MM.1S (cell line): Measurements from ENCODE around the gene BCOR.

Experiments used
- DNase-seq: peaks from one replicate; pipeline ENCODE4 v3.0.0-alpha.2; 2015
- H2AFZ ChIP-seq: fragments of 300-600 bp; sonication (generic); 2 replicates; pipeline ENCODE4 v1.6.0; 2016; ENCODE audit warnings: antibody characterized with exemption, low read length
- H3F3A ChIP-seq: fragments of 300-600 bp; sonication (generic); 2 replicates; pipeline ENCODE4 v1.6.1; 2016; ENCODE audit warnings: mild to moderate bottlenecking, antibody characterized with exemption, low read length, moderate library complexity, mixed read lengths; ENCODE audit not compliant: insufficient read depth
- H3K27ac ChIP-seq: fragments of 300-600 bp; sonication (generic); 2 replicates; pipeline ENCODE4 v1.5.1; 2016; ENCODE audit warnings: mild to moderate bottlenecking, low read length
- H3K27me3 ChIP-seq: fragments of 300-600 bp; sonication (generic); replicated peaks from 2 replicates; pipeline ENCODE4 v1.6.0; 2016; ENCODE audit warnings: low read length; ENCODE audit not compliant: insufficient read depth
- H3K36me3 ChIP-seq: fragments of 300-600 bp; sonication (generic); replicated peaks from 2 replicates; pipeline ENCODE4 v1.6.1; 2016; ENCODE audit warnings: mild to moderate bottlenecking, low read length, mixed read lengths; ENCODE audit not compliant: insufficient read depth
- H3K4me1 ChIP-seq: fragments of 300-600 bp; sonication (generic); 2 replicates; pipeline ENCODE4 v1.6.1; 2016; ENCODE audit warnings: low read length, mixed read lengths
- H3K4me2 ChIP-seq: fragments of 300-600 bp; sonication (generic); 2 replicates; pipeline ENCODE4 v1.6.0; 2016; ENCODE audit warnings: low read depth, low read length
- H3K4me3 ChIP-seq: fragments of 300-600 bp; sonication (generic); 2 replicates; pipeline ENCODE4 v1.5.1; 2016; ENCODE audit warnings: low read length, mixed read lengths
- H3K79me2 ChIP-seq: fragments of 300-600 bp; sonication (generic); 2 replicates; pipeline ENCODE4 v1.6.1; 2016; ENCODE audit warnings: mixed run types, low read length, mixed read lengths
- H3K9ac ChIP-seq: fragments of 300-600 bp; sonication (generic); 2 replicates; pipeline ENCODE4 v1.6.1; 2016; ENCODE audit warnings: low read length, mixed read lengths
- H3K9me2 ChIP-seq: fragments of 300-600 bp; sonication (generic); replicated peaks from 2 replicates; pipeline ENCODE4 v1.6.1; 2016; ENCODE audit warnings: mild to moderate bottlenecking, low read length, mixed read lengths; ENCODE audit not compliant: insufficient read depth
- H3K9me3 ChIP-seq: fragments of 300-600 bp; sonication (generic); replicated peaks from 2 replicates; pipeline ENCODE4 v1.6.1; 2016; ENCODE audit warnings: mild to moderate bottlenecking, low read length, mixed read lengths; ENCODE audit not compliant: insufficient read depth
- H4K20me1 ChIP-seq: fragments of 300-600 bp; sonication (generic); 2 replicates; pipeline ENCODE4 v1.6.1; 2016; ENCODE audit warnings: mild to moderate bottlenecking, low read length, moderate library complexity, mixed read lengths; ENCODE audit not compliant: insufficient read depth
- CTCF ChIP-seq: fragments of 300-600 bp; sonication (generic); IDR thresholded peaks from 2 replicates; pipeline ENCODE4 v1.5.1; 2016; ENCODE audit warnings: antibody characterized with exemption, low read length, mixed read lengths
- EZH2 ChIP-seq: fragments of 300-600 bp; sonication (generic); optimal IDR thresholded peaks from 2 replicates; pipeline ENCODE3; 2017; ENCODE audit warnings: low read depth, mild to moderate bottlenecking, antibody characterized with exemption, low read length, mixed read lengths
- EZH2phosphoT487 ChIP-seq: fragments of 300-600 bp; sonication (generic); IDR thresholded peaks from 2 replicates; pipeline ENCODE4 v1.6.1; 2018; ENCODE audit warnings: antibody characterized with exemption, low read length

The BCOR gene

DNA sequence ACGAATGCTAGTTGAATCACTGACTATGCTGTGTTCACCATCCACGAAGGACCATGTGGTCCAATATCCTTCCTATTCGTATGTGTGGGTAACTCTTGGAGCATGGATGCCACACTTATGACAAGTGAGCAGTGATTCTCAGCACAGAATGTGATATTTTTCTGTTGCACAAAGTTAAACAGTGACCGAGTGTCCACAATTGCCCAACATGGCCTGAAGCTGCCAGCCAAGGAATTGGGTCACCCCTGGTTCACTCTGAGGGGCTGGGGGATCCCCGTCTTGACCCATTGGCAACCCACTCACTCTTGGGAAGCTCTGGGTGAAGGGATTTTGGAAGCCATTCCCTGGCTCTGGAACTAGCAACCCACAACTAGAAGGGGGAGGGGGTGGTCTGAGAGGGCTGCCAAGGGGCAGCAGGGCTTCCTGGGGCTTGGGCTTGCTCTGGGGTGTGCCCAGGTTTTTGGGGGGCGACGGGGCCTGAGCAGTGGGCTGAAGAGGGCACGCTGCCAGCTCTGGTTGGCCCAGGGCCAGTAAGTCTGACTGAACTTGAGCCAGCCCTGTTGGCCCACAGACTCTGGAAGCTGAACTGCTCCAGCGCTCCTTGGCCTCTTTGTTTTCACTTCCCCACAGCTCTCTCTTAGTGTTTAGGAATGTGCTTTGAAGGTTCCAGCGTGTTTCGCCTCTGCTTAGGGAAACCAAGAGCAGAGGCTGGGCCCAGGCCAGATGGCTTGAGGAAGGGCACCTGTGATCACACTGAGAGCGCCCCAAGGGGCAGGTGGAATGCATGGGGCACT, 43.1 kb upstream of the BCOR start:
- TF ChIP-seq EZH2 (no peak), EZH2phosphoT487 (no peak), CTCF (no peak)
- Histone ChIP-seq H3K27ac (no peak overlapping the region), H3K27me3 (no peaks in the 10 kb centered on the region), H3K9me3 (no peaks in the 10 kb centered on the region), H3K9me2 (no peaks in the 10 kb centered on the region), H3K4me3 (no peak overlapping the region), H3K4me1 (no peaks in the 10 kb centered on the region), H3F3A (no peaks in the 10 kb centered on the region), H2AFZ (no peak overlapping the region), H3K79me2 (no peaks in the 10 kb centered on the region), H3K4me2 (no peak overlapping the region), H4K20me1 (no peaks in the 10 kb centered on the region), H3K36me3 (no peaks in the 10 kb centered on the region), H3K9ac (no peak overlapping the region)
- DNase-seq: no peak

DNA sequence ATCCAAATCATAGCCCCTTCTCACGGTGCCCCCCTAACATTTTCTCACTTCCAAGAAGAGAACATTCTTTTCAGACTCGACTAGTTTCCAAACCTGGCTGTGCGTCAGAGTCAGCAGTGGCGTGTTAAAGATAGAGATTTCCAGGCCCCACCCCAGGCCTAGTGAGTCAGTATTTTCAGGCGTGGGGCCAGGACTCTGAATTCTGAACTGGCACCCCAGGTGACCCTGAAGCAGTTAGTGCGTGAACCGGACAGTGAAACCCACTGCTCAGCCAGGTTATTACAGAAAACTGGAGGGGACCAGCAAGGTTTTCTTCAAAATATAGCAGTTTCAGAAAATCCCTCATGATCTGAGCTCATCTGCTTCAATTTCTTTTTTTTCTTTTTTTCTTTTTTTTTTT, 35.0 kb upstream of the BCOR start:
- no peaks in the 10 kb centered on the region for H3K9me2 ChIP-seq
- no peaks in the 10 kb centered on the region for H3K79me2 ChIP-seq
- TF ChIP-seq EZH2 (no peak), EZH2phosphoT487 (no peak), CTCF (no peak)
- H3K27me3 ChIP-seq: no peaks in the 10 kb centered on the region
- H3K4me2 ChIP-seq: no peak overlapping the region
- H3F3A ChIP-seq: no peaks in the 10 kb centered on the region
- H3K4me3 ChIP-seq: no peak overlapping the region
- no peak overlapping the region for H2AFZ ChIP-seq
- H3K4me1 ChIP-seq: no peaks in the 10 kb centered on the region
- H3K9me3 ChIP-seq: no peaks in the 10 kb centered on the region
- H3K36me3 ChIP-seq: no peaks in the 10 kb centered on the region
- no peak overlapping the region for H3K9ac ChIP-seq
- H4K20me1 ChIP-seq: no peaks in the 10 kb centered on the region
- H3K27ac ChIP-seq: no peak overlapping the region
- no peak for DNase-seq

- TF ChIP-seq CTCF (no peak), EZH2 (no peak), EZH2phosphoT487 (no peak)
- no peaks in the 10 kb centered on the region for H3K9me3 ChIP-seq
- no peaks in the 10 kb centered on the region for H3F3A ChIP-seq
- H3K36me3 ChIP-seq: no peaks in the 10 kb centered on the region
- no peak overlapping the region for H3K4me3 ChIP-seq
- no peak overlapping the region for H3K4me2 ChIP-seq
- no peak overlapping the region for H2AFZ ChIP-seq
- H3K9ac ChIP-seq: no peak overlapping the region
- 0 out of 2 replicates have a peak, but pooled peaks cover 6% of the 10 kb centered on the region for H3K4me1 ChIP-seq
- no peaks in the 10 kb centered on the region for H4K20me1 ChIP-seq
- no peaks in the 10 kb centered on the region for H3K9me2 ChIP-seq
- no peaks in the 10 kb centered on the region for H3K27me3 ChIP-seq
- no peak overlapping the region for H3K27ac ChIP-seq
- no peak for DNase-seq
- H3K79me2 ChIP-seq: no peaks in the 10 kb centered on the region
Observed at GRCh38 chrX:40131654-40132337, 34.0 kb upstream of the BCOR start.
